Cardiac atrium fibroblast (primary cell): ENCODE measurements around the gene MRPL57. TPM values are rescaled to one million over a fixed set of nuclear protein-coding genes. Genes with fewer than 3 reads are reported as not detected.

ENCODE experiments used
- total RNA-seq: library from RNA; depleted of rRNA; stranded (reverse); fragments of >200 nt; gene quantifications from 2 replicates; pipeline ENCODE4 v1.2.3, GENCODE V29; 2015

MRPL57 gene
- 16.1 and 25.8 TPM in 2 replicates for total RNA-seq

GRCh38 chr13:21176215-21176981, at the start of gene MRPL57, which contains the start of gene SKA3:
Gene MRPL57, plus strand, starts transcription at chr13:21176658. Its CDS starts 259 bp downstream, at chr13:21176917.
Gene SKA3, minus strand, starts transcription at chr13:21176552. Its CDS starts 75 bp downstream, at chr13:21176477.

Other genes with a start within 250 kb of the MRPL57 start
- gene LATS2, start 115.1 kb upstream of the MRPL57 start, total RNA-seq = 18.8 and 30.6 TPM in 2 replicates
- gene SAP18, start 36.5 kb upstream of the MRPL57 start, total RNA-seq = 57.6 and 59.0 TPM in 2 replicates
- gene SKA3, start 106 bp upstream of the MRPL57 start, total RNA-seq = 3.4 and 3.7 TPM in 2 replicates